Effector CD8-positive, alpha-beta T cell (primary cell): ENCODE measurements around the gene RERG.
"Not testable (repeated sequence)": the region's sequence is repeated elsewhere in the genome, so short reads cannot be mapped to it uniquely, and the experiment has no call there.

Source experiments
- DNase-seq: peaks from one replicate; lab custom pipeline; 2025; lab: John Stamatoyannopoulos, UW

RERG gene

GRCh38 chr12:15143467-15143866, 77.8 kb downstream of the RERG start:
- DNase-seq, result no peak

- no peak for DNase-seq
Observed at GRCh38 chr12:15142711-15143110, 78.5 kb downstream of the RERG start.

- no peak for DNase-seq
Observed at GRCh38 chr12:15131431-15131830, 89.8 kb downstream of the RERG start.

- DNase-seq, result no peak
Observed at GRCh38 chr12:15130541-15130940, 90.7 kb downstream of the RERG start.

- DNase-seq, result no peak
Observed at GRCh38 chr12:15123401-15123800, 97.8 kb downstream of the RERG start.

- no peak for DNase-seq
Observed at GRCh38 chr12:15122344-15122743, 98.9 kb downstream of the RERG start.

DNA sequence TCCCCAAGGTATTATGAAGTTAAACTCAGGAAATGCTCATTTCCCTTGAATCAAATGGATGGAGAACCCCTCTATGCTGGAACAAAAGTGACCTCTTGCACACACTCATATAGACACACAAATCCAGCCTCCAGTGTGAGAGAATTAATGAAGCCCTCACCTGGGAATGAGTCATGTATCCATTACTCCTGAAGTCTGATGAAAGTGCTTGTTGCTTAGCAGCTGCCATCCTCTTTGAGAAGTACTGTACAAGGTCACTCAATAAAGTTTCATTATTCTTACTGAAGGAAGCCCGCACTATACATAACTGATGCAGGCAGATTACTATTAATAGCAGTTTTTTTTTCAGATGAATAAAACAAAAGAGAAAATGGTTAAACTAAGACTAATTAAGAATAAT, 102.3 kb downstream of the RERG start:
- DNase-seq, result no peak

GRCh38 chr12:15116983-15117382, 104.2 kb downstream of the RERG start:
- no peak for DNase-seq

DNA sequence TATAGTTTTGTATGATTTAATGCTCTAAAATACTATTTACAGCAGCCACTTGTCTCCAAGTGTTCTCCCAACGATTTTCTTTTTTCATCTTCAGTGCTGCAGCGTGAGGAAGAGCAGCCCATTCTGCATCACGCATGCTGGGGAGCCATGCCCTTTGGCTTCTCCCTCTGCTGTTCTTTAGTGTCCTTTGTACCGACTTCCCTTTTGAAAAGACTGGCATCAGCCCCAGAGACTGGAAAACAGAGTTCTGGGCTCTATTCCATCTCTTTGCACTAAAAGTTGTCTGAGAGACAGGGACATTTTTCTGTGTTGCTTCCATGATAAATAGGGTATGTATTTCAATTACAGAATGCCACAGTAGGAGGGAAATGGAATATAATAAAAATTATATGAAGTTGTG, 105.1 kb downstream of the RERG start:
- DNase-seq, result no peak

DNA sequence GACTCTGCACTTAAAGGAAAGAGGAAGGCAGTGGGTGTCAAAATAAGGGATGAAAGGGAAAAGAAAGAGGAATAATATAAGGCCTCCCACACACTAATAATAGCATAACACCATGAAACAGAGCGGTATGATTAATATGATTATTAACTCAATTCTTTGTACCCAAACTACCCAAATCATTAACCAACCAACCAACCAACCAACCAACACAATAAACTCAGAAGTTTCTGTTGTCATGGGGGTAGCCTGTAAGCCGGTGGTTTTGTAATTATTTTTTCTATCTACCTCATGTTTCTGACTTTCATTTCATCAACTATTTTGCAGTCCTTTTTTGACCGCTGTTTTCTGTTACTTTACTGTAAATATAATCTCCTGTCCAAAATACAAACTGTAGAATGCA, 105.8 kb downstream of the RERG start:
- no peak for DNase-seq

- no peak for DNase-seq
Observed at GRCh38 chr12:15114501-15114900, 106.7 kb downstream of the RERG start.

DNA sequence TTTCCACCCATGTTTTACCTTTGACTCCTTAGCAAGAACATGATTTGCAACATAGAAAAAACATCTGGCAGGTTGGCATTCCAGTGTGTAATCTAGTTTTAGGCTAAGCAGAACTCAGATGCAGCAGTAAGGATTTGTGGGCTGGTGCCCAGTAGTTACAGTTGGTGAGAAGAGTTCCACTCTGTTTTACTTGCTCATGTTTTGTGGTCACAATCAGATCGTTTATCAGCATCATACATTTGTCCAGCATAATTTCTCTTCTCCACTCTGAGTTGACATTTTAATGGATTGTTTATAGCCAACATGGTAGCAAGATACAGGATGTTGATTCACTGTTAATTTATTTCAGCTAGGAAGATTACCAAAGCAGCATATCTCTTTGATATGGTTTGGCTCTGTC, 128.4 kb downstream of the RERG start:
- no peak for DNase-seq

- DNase-seq, result no peak
Observed at GRCh38 chr12:15090441-15090840, 130.8 kb downstream of the RERG start.

DNA sequence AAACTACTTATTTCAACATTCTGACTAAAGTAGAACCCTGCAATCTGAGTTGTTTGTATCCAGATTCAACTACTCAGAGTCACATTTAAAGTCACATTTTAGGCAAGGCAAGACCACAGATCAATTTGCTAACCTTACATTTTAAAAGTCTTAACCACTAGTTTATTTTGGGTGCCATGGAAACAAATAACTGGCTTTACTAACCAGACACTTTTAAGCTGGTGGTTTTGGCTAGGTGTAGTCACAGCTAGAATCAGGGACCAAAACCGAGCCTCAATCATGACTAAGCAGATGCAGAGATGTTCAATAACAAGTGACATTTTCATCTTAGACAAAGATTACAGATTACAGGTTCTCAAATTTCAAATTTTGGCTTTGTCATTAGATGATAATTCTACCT, 133.1 kb downstream of the RERG start:
- no peak for DNase-seq

- not testable (repeated sequence) for DNase-seq
Observed at GRCh38 chr12:15077751-15078150, 143.5 kb downstream of the RERG start.

- DNase-seq, result no peak
Observed at GRCh38 chr12:15074351-15074750, 146.9 kb downstream of the RERG start.

- DNase-seq, result no peak
Observed at GRCh38 chr12:15059123-15059522, 162.1 kb downstream of the RERG start.
